Progenitor cell of endocrine pancreas (in vitro differentiated cells): Measurements from ENCODE around the gene SREBF2. TPM values are rescaled to one million over a fixed set of nuclear protein-coding genes. Genes with fewer than 3 reads are reported as not detected.
A peak's percentile ranks its signal among the peaks of the same experiment; 100 is the strongest.
"Not testable (repeated sequence)": the region's sequence is repeated elsewhere in the genome, so short reads cannot be mapped to it uniquely, and the experiment has no call there.

ENCODE experiments used
- DNase-seq: peaks from one replicate; pipeline ENCODE4 v3.0.0; 2021; ENCODE audit warnings: low spot score; ENCODE audit not compliant: unreplicated experiment
- H3K27ac Mint-ChIP-seq: 2 replicates; pipeline ENCODE4 v1.8.0; 2021; ENCODE audit warnings: mild to moderate bottlenecking, moderate library complexity, mixed read lengths
- H3K27me3 Mint-ChIP-seq: 2 replicates; pipeline ENCODE4 v1.8.0; 2021; ENCODE audit warnings: mixed read lengths
- H3K36me3 Mint-ChIP-seq: 2 replicates; pipeline ENCODE4 v1.8.0; 2022; ENCODE audit warnings: mixed read lengths; ENCODE audit not compliant: insufficient read depth
- H3K4me1 Mint-ChIP-seq: 2 replicates; pipeline ENCODE4 v1.8.0; 2021; ENCODE audit warnings: low read depth, mixed read lengths
- H3K4me3 Mint-ChIP-seq: 2 replicates; pipeline ENCODE4 v1.8.0; 2021; ENCODE audit warnings: low read depth, mild to moderate bottlenecking, moderate library complexity, mixed read lengths
- H3K9me3 Mint-ChIP-seq: 2 replicates; pipeline ENCODE4 v1.8.0; 2021; ENCODE audit warnings: low read depth, mixed read lengths
- total RNA-seq: library from RNA; stranded (reverse); gene quantifications from 2 replicates; pipeline ENCODE4 v1.2.1, GENCODE V29; 2021
- TF ChIP-seq, protein P1 (sequence below): fragments of 200-600 bp; sonication (generic); IDR thresholded peaks from one replicate; pipeline ENCODE4 v1.5.0; 2021; ENCODE audit warnings: antibody characterized with exemption, mild to moderate bottlenecking; ENCODE audit not compliant: unreplicated experiment

Gene SREBF2
- total RNA-seq, 1 donor from 2014 or later: 156 TPM

DNA sequence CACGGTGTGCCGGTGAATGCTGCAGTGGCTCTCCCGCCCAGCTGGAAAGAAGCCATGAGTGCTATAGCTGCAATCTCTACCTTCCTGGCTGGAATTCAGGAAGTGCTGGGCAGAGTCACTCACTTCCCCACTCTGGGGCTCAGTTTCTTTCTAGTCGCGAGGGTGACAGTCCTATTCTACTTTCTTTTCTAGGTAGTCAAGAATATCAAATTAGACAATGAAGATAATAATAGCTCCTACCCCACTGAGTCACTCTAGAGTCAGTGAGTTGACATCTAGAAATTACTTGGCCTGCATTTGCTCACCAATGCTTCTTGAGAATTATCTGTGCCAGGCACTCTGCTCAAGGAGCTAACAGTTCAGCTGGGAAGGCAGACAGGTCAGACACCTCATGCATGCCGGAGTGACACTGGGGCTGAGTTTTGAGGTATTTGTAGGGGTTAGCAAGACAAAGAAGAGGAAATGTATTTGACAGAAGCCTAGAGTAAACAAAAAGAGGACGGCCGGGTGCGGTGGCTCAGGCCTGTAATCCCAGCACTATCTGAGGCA lies 110.8 kb downstream of the SREBF2 start:
- Mint-ChIP-seq H3K27ac (no peak overlapping the region), H3K4me3 (peak overlapping the region; percentile 5), H3K27me3 (no peaks in the 10 kb centered on the region), H3K36me3 (peaks cover 3% of the 10 kb centered on the region), H3K9me3 (no peaks in the 10 kb centered on the region), H3K4me1 (peaks cover 12% of the 10 kb centered on the region)
- no peak for DNase-seq
- TF ChIP-seq, protein P1, sequence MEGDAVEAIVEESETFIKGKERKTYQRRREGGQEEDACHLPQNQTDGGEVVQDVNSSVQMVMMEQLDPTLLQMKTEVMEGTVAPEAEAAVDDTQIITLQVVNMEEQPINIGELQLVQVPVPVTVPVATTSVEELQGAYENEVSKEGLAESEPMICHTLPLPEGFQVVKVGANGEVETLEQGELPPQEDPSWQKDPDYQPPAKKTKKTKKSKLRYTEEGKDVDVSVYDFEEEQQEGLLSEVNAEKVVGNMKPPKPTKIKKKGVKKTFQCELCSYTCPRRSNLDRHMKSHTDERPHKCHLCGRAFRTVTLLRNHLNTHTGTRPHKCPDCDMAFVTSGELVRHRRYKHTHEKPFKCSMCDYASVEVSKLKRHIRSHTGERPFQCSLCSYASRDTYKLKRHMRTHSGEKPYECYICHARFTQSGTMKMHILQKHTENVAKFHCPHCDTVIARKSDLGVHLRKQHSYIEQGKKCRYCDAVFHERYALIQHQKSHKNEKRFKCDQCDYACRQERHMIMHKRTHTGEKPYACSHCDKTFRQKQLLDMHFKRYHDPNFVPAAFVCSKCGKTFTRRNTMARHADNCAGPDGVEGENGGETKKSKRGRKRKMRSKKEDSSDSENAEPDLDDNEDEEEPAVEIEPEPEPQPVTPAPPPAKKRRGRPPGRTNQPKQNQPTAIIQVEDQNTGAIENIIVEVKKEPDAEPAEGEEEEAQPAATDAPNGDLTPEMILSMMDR: no peak

DNA sequence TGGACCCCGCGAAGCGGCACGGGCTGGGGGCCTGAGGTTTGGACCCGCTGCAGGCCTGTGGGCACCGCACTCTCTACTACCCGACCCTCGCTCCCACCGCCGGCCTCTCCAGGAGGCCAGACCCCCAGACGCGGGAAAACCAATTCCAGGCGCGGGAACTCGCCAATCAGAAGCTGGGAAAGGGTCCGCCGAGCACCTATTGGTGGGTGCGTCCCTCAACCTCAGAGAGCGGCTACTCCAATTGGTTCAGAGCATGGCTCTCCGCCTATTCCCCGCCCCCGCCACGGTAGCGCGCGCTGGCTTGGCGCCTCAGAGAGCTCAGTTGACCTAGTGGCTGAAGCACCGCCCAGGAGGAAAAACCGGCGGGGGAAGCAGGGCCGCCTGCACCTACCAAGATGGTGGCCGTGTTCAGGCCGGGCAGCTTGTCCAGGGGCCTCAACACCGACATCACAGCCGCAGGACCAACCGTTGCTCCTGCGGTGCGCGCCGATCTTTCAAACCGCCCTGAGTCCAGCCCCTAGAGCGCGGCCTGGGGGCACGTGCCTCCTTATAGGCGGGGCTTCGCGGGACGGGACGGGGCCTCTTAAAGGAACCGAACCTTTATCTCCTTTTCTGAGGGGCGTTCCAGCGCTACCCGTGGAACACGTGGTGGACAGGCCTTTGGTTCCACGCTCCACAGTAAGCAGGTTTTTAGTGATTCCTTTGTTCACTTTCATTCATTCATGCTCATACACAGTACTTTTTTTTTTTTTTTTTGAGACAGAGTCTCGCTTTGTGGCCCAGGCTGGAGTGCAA lies 113.9 kb downstream of the SREBF2 start, which contains the start of gene CENPM:
Gene CENPM, minus strand, starts transcription at position 524 of the 795 bp plus-strand sequence. Its CDS starts 76 bp downstream, at position 448.
- no peaks in the 10 kb centered on the region for H3K27me3 Mint-ChIP-seq
- peak within 1 kb of the TSS; percentile 90 for H3K27ac Mint-ChIP-seq

DNA sequence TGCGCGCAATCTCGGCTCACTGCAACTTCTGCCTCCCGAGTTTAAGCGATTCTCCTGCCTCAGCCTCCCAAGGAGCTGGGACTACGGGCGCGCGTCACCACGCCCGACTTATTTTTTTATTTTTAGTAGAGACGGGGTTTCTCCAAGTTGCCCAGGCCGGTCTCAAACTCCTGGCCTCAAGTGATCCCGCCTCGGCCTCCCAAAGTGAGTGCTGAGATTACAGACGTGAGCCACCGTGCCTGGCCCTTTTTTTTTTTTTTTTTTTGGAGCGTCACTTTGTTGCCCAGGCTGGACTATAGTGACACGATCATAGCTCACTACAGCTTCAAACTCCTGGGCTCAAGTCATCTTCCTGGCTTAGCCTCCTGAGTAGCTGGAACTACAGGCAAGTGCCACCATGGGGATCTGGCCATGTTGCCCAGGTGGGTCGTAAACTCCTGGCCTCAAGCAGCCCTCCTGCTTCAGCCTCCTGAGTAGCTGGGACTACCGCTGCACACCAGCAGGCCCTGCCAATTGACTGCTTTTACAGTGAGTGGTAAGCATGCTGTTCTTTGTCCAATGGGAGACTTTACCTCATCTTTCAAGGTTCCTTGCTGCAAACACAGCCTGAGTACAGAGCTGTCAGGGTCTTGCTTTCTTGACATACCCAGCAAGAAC lies 114.6 kb downstream of the SREBF2 start:
- no peaks in the 10 kb centered on the region for H3K27me3 Mint-ChIP-seq
- no peaks in the 10 kb centered on the region for H3K9me3 Mint-ChIP-seq
- no peak overlapping the region for H3K27ac Mint-ChIP-seq
- DNase-seq: no peak
- peaks cover 11% of the 10 kb centered on the region for H3K4me1 Mint-ChIP-seq
- H3K36me3 Mint-ChIP-seq: peaks cover 3% of the 10 kb centered on the region
- TF ChIP-seq, protein P1: no peak
- H3K4me3 Mint-ChIP-seq: peak overlapping the region; percentile 85

More for the DNA sequence above, 113.9 kb downstream of the SREBF2 start, which contains the start of gene CENPM:
- TF ChIP-seq, protein P1: no peak
- peaks cover 3% of the 10 kb centered on the region for H3K36me3 Mint-ChIP-seq
- H3K4me3 Mint-ChIP-seq: peak within 1 kb of the TSS; percentile 85
- peaks cover 11% of the 10 kb centered on the region for H3K4me1 Mint-ChIP-seq
- peak; percentile 87 for DNase-seq
- H3K9me3 Mint-ChIP-seq: no peaks in the 10 kb centered on the region

DNA sequence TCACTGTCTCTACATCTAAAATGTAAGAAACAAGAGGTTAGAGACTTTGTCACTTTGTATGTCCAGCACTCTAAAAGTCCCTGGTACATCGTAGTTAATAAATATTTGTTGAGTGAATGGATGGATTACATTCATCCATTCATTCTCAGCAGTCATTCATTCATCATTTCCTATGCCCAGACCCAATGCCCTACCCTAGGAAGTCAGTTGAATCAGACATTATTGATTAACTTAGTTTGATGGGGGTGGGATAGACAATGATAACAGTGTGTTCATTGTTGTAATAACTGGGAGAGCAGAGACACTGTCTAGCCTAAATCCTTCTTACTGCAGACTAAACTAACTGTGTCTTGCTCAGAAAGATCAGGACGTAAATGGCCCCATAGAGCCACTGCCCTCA lies 115.2 kb downstream of the SREBF2 start:
- H3K9me3 Mint-ChIP-seq: no peaks in the 10 kb centered on the region
- H3K36me3 Mint-ChIP-seq: peaks cover 3% of the 10 kb centered on the region
- no peak overlapping the region for H3K4me3 Mint-ChIP-seq
- no peaks in the 10 kb centered on the region for H3K27me3 Mint-ChIP-seq
- peaks cover 11% of the 10 kb centered on the region for H3K4me1 Mint-ChIP-seq
- no peak overlapping the region for H3K27ac Mint-ChIP-seq
- no peak for DNase-seq
- TF ChIP-seq, protein P1: no peak

DNA sequence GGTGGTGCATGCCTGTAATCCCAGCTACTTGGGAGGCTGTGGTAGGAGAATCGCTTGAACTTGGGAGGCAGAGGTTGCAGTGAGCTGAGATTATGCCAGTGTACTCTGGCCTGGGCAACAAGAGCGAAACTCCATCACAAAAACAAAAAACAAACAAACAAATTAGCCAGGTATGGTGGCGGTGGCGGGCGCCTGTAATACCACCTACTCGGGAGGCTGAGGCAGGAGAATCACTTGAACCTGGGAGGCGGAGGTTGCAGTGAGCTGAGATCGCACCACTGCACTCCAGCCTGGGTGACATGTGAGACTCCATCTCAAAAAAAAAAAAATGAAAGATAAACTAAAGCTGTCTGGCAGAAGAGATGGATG lies 116.0 kb downstream of the SREBF2 start:
- peaks cover 11% of the 10 kb centered on the region for H3K4me1 Mint-ChIP-seq
- H3K9me3 Mint-ChIP-seq, H3K4me3 Mint-ChIP-seq, DNase-seq, H3K27me3 Mint-ChIP-seq, H3K27ac Mint-ChIP-seq, H3K36me3 Mint-ChIP-seq: not testable (repeated sequence)
